Measurements from ENCODE around the gene COBL.

COBL gene, protein sequence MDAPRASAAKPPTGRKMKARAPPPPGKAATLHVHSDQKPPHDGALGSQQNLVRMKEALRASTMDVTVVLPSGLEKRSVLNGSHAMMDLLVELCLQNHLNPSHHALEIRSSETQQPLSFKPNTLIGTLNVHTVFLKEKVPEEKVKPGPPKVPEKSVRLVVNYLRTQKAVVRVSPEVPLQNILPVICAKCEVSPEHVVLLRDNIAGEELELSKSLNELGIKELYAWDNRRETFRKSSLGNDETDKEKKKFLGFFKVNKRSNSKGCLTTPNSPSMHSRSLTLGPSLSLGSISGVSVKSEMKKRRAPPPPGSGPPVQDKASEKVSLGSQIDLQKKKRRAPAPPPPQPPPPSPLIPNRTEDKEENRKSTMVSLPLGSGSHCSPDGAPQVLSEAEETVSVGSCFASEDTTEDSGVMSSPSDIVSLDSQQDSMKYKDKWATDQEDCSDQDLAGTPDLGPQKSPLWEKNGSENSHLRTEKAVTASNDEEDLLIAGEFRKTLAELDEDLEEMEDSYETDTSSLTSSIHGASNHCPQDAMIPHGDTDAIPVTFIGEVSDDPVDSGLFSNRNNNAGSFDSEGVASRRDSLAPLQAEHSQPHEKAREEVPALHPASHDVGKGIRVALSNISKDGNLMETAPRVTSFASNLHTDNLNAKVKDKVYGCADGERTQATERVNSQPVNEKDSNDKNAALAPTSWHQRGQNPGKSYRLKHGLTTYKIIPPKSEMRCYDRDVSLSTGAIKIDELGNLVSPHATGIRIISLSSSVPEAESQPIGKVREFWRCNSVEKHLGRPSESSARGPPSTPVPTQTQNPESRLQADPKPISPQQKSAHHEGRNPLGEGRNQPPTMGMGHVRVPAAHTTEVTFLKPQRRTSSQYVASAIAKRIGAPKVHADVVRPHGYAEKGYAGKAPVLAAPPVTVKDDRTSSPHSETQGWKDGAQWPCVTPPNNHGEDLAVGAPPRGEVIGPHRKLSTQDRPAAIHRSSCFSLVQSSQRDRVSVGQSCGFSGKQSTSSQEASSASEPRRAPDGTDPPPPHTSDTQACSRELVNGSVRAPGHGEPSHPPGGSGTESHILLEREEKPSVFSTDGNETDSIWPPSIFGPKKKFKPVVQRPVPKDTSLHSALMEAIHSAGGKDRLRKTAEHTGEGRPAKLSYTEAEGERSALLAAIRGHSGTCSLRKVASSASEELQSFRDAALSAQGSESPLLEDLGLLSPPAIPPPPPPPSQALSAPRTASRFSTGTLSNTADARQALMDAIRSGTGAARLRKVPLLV

GRCh38 chr7:51316666-51317581 is at the start of gene COBL:
COBL (minus strand) TSS chr7:51316809; CDS start chr7:51316633, 176 bp downstream.
- no peak for DNase-seq (ENCODE audit: low read depth)

- DNase-seq (ENCODE audit: low read depth) = no peak
Measured at GRCh38 chr7:51366172-51366728, 49.6 kb upstream of the COBL start.

DNA sequence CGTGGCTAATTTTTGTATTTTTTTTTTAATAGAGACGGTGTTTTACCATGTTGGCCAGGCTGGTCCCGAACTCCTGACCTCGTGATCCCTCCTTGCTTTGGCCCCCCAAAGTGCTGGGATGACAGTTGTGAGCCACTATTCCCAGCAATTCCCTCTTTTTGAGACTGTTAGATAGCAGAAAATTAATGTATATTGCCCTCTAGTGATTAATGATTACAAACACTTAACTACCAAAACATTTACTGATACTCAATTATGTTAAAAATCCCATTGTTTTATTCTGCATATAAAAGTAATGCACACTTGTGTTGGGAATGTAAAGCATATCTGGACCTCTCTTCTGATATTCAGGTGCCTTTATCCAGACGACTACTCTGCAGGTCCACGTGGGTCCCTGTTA is 41.2 kb upstream of the COBL start:
- DNase-seq (ENCODE audit: low read depth) = no peak

DNA sequence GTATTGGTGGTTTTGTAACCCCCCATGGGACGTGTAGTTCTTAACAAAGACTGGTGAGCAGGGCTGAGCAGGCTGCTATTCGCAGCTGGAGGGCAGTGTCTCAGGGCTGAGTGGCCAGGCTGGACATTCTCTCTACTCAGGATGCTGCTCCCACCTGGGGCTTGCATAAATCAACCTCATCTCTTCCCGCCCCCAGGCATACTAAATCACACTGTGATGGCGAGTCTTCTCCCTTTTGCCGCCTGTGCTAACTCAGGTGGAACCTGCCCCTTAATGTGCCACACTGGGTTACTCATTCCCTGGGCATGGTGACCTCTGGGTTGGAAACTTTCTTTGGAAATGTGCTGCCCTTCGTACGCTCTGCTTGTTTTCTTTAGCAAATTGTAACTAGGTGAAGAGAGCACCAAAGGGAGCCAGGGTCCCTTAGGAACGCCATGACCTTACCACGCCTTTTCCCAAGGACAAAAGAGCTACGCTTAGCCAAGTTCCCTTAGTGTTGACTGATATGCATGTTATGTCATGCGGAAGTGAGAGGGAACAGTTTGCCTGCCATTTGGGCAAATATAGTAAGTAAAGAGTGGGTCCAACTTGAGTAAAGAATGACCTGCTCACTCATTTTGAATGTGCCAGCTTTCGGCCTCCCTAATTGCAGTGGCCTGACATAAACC is 40.4 kb upstream of the COBL start:
- DNase-seq (ENCODE audit: low read depth) = no peak

DNA sequence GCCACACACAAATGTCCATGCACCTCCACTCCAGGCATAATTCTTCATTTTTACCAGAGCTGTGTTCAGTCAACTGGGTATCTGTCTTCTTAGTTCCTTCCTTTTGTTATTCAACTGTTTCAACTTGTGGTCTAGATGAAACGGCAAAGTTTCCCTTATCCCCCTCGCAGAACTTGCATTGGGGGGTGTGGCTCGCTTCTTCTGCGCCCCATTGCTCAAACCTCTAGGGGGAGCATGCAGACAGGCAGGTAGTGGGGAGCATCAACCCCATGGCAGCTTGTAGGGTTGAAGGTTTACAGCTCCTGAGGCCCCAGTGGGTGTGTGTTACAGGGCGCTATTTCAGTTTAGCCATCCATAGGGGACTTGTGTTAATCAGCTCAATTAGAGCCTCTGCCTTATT is 38.3 kb upstream of the COBL start:
- DNase-seq (ENCODE audit: low read depth) = no peak

DNA sequence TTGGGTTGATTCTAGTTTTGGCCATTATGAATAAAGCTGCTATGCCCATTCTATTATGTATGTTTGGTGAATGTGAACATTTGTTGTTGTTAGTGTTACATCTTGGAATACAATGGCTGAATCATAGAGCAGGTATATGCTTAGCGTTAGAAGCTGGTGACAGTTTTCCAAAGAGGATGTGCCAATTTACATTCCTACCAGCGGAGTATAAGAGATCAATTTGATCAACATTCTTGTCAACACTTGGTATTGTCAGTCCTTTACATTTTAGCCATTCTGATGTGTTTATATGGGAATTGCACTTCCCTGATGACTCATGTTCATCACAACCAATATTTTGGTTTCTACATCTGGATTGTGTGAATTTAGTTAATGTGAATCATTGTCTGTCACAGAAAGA is 37.8 kb upstream of the COBL start:
- DNase-seq (ENCODE audit: low read depth) = no peak

DNA sequence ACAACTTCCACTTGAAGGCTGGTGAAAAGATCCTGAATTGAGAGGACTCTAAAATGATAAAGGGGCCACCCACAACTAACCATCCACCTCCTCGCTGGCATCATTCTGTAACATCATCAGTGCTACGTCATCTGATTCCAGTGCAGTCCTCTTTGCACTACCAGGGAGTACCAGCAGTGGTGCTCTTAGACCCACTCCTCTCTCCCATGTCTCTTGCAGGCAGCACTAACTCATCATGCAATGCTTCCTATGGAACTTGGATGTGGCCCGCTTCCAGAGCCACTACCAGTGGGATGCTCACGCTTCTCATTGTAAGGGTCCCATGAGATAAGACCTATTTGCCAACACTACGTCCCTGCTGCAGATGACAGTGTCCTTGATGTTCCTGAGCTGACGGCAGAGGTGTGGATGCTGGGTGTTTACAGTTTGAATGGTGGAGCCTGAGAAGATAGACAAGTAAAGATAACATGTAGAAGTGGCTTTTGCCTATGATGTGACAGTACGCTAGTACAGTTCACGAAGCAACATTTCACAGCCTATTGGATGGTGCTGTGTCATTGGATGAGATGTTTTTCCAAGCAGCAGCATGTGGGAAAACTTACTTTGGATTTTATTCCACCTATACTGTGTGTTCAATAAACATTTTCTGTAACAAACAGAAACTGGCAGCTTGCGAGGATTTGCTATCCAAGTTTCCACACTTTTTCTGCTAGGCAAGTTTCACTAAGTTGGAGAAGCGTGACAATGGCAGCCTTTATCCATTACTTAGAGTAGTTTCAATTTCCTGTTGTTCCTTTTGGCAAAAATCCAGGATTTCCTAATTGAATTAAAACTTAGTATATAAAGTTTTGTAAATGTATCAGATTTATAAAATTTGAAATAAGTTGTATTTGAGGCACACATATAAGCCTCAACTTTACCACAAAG is 35.8 kb upstream of the COBL start:
- DNase-seq (ENCODE audit: low read depth) = no peak

GRCh38 chr7:51351661-51352060 is 35.1 kb upstream of the COBL start:
- no peak for DNase-seq (ENCODE audit: low read depth)

GRCh38 chr7:51350546-51350896 is 33.9 kb upstream of the COBL start:
- DNase-seq (ENCODE audit: low read depth) = no peak

DNA sequence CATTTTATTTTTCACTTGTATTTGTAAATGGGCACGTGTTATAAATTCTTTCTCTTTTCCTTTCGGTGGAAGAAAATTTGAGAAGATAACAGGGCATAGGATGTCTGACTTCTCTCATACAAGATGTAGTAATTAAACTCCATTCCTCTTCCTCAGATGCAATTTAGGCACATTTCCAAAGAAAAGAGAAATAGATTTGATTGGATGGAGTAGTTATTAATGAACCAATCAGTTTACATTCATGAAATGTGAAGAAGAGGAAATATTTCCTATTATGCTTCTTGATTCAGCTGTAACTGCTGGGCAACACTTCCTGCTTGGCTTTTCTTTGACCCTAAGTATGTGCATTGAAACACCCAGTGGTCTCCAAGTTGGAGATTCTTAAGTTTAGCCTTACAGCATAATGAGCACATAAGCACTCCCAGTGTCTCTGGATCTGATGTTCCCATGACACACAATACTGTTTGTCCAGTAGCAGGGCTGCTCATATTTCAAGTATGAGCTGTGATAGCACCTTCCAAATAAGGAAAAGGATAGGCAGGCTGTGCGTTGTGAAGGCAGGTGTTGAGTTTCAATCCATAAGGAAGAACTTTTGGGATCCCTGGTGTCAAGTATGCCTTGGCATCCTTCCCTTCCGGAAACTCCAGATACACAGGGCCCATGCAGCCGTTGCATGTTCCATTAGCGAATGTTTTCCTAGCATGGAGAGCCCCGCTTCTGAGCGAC is 33.4 kb upstream of the COBL start:
- DNase-seq (ENCODE audit: low read depth) = no peak

DNA sequence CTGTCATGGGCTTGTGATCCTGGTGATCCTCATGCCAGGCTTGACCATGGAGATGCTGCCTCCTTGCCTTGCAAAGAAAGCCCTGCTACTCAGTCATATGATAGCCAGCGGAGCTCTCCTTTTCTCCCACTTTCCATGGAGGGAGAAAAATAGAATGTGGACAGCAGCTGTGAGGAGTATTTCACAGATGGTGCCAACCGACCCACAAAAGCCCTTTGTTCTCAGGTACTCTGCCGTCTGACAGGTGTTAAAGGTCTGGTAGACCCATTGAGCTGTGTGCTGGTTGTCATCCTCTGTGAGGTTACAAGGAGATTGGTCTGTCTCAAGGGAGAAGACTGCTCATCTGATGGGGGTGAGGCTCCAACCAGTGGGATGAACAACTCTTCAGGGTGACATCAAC is 29.5 kb upstream of the COBL start:
- no peak for DNase-seq (ENCODE audit: low read depth)

- DNase-seq (ENCODE audit: low read depth) = no peak
Measured at GRCh38 chr7:51344406-51345138, 28.0 kb upstream of the COBL start.

DNA sequence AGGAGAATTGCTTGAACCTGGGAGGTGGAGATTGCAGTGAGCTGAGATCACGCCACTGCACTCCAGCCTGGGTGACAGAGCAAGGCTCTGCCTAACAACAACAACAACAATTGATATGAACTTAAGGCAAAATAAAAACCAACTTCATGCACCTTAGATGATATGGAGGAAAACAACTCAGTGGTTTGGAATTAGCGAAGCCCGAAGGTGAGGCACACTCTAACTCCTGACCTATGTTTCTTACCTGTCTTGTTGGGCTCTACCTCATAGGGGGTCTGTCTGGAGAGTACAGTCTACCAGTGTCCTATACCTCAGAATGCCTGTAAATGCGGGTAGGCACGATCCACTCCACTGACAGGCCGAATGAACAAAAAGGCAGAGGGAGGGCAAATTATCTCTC is 24.3 kb upstream of the COBL start:
- DNase-seq (ENCODE audit: low read depth) = no peak

- DNase-seq (ENCODE audit: low read depth) = no peak
Measured at GRCh38 chr7:51340029-51340838, 23.6 kb upstream of the COBL start.

GRCh38 chr7:51335057-51335456 is 18.4 kb upstream of the COBL start:
- no peak for DNase-seq (ENCODE audit: low read depth)

- no peak for DNase-seq (ENCODE audit: low read depth)
Measured at GRCh38 chr7:51329696-51330263, 13.2 kb upstream of the COBL start.

GRCh38 chr7:51328351-51328801 is 11.8 kb upstream of the COBL start:
- DNase-seq (ENCODE audit: low read depth) = no peak
